Gastroesophageal sphincter (tissue), 3 donors: ENCODE data around the gene IRF8.

Source experiments
- EP300 ChIP-seq: sonication (generic); formaldehyde crosslinking; IDR thresholded peaks from one replicate; pipeline ENCODE4 v1.6.1; 2017; ENCODE audit warnings: antibody characterized with exemption, mild to moderate bottlenecking
- POLR2AphosphoS5 ChIP-seq: sonication (generic); formaldehyde crosslinking; IDR thresholded peaks from one replicate; pipeline ENCODE4 v1.6.1; 2017; ENCODE audit warnings: antibody characterized with exemption
- TF ChIP-seq, protein P1 (sequence below), 4 experiments: fragments of 200-600 bp in 2 of 4; fragments of 450-650 bp in 2 of 4; sonication (generic) in 1 of 4; IDR thresholded peaks; one replicate each; pipeline ENCODE4 v1.5.1; 2017 to 2019; ENCODE audit warnings: antibody characterized with exemption in 4 of 4, mild to moderate bottlenecking in 2 of 4, moderate library complexity in 2 of 4

DNA sequence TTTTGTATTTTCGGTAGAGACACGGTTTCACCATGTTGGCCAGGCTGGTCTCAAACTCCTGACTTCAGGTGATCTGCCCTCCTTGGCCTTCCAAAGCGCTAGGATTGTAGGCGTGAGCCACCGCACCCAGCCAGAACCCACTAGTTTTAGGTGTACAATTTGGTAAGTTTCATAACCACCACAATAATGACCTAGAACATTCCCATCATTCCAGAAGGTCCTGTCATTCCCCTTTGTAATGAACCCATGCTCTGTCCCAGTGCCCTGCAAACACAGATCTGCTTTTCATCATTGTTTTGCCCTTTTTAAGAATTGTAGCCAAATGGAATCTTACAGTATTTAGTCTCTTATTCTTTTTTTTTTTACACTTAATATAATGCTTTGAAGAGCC is 35.6 kb upstream of the IRF8 start:
- TF ChIP-seq, protein P1, sequence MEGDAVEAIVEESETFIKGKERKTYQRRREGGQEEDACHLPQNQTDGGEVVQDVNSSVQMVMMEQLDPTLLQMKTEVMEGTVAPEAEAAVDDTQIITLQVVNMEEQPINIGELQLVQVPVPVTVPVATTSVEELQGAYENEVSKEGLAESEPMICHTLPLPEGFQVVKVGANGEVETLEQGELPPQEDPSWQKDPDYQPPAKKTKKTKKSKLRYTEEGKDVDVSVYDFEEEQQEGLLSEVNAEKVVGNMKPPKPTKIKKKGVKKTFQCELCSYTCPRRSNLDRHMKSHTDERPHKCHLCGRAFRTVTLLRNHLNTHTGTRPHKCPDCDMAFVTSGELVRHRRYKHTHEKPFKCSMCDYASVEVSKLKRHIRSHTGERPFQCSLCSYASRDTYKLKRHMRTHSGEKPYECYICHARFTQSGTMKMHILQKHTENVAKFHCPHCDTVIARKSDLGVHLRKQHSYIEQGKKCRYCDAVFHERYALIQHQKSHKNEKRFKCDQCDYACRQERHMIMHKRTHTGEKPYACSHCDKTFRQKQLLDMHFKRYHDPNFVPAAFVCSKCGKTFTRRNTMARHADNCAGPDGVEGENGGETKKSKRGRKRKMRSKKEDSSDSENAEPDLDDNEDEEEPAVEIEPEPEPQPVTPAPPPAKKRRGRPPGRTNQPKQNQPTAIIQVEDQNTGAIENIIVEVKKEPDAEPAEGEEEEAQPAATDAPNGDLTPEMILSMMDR (IDR thresholded peaks at IDR 0.05): no peak
- no peak for TF ChIP-seq EP300
- no peak for TF ChIP-seq POLR2AphosphoS5
